GM19351 (cell line): Measurements from ENCODE around the gene CUBN.

ENCODE experiments used
- ATAC-seq: cut with Tn5 transposase; IDR thresholded peaks from one replicate; pipeline ENCODE4 v1.9.1; 2021; ENCODE audit warnings: mild to moderate bottlenecking, moderate library complexity; ENCODE audit not compliant: unreplicated experiment

The CUBN gene

DNA sequence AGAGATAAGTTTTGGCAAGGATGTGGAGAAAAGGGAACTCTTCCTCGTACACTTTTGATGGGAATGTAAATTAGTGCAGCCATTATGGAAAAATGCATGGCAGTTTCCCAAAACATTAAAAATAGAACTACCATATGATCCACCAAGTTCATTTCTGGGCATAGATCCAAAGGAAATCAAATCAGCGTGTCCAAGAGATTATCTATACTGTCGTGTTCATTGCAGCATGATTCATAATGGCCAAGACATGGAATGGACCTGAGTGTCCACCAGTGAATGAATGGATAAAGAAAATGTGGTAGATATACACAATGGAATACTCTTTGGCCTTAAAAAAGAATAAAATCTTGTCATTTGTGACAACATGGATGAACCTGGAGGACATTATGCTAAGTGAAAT is 242.0 kb downstream of the CUBN start:
- no peak for ATAC-seq

DNA sequence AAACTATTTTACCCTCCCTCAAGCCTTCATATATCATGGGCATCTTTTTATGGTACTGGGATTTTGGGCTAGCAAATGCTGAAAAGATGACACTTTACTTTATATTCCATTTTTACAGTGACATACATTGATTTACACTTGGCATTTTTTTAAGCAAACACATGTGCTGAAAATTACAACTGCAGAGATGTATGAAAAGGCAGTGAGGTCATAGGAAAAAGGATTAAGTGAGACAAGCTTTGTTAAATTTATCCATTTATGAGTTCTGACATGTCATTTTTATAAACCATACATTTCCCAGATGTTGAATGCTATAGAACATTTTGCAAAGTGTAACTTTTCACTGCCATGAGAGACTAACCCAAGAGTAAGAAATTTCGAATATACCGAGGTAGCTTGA is 243.6 kb downstream of the CUBN start:
- ATAC-seq, result no peak

DNA sequence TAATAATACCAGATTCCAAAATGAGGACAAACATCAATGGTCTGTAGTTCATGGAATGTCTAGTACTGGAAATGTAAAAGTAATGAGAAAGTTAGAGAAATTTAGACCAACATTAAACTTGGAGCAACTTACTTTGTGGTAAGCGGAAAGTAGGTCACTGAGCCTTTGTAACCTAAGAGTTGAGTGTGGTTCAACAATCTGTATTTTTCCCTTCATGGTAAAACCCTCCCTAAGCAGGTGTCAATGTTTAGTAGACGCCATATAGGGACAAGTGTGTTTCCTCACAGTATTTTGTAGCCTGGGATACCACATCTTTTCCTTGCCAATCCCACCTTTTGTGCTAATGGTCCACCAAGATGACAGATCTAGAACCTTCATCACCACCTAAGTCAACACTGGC is 245.1 kb downstream of the CUBN start:
- ATAC-seq, result no peak

DNA sequence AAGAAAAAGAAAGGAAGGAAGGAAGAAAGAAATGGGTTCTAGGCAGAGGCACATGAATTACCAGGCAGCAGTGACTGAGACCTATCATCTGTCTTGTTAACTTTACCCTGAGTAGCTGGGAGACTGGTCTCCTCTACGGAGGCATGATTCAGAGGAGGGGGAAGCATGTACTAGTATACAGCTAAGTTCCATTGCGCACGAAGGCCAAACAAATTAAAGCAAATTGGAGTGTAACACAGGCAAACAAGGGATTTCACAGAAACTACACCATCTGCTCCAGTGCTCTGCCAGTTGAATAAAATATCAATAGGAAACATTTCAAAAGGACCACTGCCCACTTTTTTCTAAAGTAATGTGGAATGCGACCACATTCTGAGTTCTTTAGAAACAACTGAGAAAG is 246.5 kb downstream of the CUBN start:
- no peak for ATAC-seq

DNA sequence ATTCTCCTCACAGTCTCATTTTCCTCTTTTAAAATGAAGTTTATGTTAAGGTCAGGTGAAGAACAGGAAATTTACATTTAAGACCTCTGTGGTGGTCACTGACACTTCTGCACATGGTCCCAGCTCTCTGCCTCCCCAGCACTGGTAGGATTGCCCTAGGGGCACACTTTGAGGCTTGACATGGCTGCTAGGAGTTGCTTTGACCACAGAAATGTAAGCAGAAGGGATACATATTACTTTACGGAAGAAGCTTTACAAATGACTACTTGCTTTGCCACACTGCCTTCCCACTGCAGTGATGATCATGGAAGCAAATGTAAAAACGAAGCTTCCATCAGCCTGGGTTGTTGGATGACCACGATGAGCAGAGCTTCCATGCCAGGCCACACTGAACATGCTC is 259.3 kb downstream of the CUBN start:
- no peak for ATAC-seq

DNA sequence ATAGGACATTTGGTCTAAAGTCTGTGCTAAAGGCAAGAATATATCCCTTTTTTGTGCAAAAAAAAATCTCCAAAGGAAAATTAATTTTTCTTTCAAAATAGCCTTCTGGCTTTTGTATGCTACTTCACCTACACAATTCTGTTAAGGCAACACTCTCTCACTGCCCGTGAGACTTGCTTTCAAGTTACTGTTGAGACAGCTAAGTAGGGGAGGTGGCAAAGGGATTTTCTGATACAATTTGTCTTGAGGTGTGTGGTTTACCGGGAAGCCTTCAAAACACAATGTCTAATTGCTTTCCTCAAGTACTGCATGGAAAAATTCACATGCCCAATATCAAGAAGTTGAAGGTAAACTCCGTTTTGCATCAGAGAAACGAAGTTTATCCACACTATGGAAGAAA is 261.6 kb downstream of the CUBN start:
- no peak for ATAC-seq

DNA sequence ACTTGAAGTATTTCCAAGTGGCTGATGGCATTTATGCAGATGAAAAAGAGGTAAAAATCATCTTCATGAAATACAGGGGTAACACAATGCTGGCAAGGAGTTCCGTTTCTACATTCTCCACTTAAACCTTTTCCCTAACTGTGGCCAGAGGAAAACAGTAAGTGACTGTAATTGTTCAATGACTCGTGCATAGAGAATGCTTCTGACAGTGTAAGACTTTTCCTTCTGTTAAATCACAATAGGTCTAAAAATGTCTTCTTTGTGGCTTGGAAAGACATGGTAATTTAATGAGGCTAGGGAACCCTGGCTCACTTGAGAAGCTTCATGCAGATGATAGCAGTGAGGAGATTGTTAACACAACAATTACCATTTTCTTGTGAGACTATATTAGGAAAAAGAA is 262.1 kb downstream of the CUBN start:
- ATAC-seq, result no peak

DNA sequence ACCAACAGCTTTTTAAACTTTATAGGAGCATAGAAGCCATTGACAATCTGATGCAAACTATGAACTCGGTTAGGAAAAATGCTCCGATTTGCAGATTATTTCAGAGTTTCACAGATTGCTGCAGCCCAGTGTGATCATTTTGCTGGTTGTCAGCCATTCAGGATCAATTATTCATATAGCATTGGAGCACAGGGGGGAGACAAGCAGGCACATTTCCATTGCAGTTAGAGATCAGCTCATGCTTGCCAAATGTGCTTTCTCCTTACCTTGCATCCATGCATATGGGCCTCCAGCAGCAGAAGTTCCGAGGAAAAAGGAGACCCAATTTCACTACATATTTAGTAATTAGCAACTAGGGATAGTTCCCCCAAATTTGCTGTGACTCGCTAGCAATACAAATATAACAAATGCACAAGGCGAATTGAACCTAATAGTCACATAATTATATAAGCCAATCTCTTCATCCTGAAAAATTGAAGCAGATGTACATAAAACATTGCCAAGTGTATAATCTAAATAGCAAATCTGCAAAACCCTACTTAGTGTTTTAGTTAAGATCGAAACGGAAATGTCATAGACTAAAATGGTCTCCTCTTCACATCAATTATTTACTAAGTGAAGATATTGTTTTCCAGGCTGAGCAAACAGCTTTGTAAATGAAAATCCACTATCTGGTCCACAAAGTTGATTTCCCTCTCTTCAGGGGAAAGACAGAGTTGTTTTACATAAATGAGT is 262.9 kb downstream of the CUBN start:
- ATAC-seq, result no peak

DNA sequence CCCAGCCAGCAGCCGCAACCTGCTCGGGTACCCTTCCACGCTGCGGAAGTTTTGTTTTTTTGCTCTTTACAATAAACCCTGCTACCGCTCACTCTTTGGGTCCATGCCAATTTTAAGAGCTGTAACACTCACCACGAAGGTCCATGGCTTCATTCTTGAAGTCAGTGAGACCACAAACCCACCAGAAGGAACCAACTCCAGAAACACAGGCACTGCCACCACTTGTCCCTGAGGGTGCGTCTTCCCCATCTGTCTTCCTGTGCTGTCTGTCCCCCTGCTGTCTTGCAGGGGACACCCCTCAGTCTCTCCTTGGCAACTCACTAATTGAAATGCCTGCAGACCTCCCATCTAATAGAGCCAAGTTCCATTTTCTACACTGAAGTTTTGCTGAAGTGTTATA is 263.8 kb downstream of the CUBN start:
- no peak for ATAC-seq

DNA sequence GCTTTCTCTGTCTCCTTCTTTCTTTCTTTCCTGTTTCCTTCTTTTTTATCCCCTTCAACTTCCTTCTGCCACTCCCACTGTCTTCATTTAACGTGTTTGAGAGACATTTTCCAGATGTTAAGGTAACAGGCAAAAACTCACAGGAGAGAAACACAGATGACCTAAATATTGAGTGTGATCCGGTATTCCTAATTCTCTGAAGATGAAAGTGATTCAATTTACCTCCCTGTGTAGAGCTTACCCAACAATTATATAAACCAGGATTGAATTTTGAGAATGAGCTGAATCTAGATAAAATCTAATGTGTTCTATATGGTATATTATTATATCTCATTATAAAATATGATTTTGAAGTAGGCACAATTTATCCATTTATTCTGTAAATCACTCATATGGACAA is 265.8 kb downstream of the CUBN start:
- ATAC-seq, result no peak

DNA sequence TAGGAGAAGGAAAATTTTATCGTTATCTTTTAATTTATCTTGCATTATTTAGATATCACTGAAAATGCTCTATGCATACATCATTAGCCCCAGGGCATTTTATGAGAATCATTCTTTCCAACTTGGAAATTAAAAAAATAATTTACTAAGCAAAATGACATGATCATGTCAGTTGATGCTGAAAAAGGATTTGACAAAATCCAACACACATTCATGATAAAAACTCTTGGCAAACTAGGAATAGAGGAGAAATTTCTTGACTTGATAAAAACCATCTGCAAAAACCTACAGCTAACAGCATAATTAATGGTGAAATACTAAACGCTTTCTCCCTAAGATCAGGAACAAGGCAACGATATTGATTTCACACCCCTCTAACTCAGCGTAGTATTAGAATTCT is 272.2 kb downstream of the CUBN start:
- no peak for ATAC-seq

DNA sequence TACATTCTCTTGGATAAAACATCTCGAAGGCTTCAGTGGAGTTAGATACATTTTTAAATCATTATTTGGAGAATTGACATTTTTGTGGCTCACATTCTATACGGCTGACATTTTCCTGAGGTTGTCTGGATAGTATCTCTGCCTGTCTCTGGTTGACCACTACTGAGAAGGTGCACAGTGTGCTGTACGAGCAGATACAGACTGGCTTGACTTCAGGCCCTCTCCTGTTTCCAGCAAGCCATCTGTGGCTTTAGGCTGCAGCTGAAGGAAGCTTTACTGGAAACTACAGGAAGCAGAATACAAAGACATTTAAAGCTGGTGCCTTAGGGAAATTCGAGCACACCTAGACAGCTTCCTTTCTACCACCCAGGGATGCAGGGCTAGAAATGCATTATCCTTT is 273.0 kb downstream of the CUBN start:
- no peak for ATAC-seq

DNA sequence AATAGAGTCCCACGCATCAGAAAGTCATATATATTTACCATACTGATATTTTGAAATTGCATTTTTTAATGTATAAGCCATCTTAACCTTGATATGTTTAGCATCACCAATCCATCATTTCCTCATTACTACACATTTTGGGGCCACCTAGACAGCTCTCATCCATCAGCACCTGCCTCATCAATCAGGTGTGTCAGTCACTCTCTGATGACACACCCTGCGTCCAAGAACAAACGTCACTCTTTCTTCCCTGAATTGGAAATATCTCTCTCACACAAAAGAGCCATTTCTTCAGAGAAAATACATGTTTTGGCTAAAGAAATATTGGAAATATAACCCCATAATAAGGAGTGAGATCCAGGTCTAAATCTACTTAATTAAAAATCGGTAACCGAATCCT is 273.5 kb downstream of the CUBN start:
- ATAC-seq, result no peak

DNA sequence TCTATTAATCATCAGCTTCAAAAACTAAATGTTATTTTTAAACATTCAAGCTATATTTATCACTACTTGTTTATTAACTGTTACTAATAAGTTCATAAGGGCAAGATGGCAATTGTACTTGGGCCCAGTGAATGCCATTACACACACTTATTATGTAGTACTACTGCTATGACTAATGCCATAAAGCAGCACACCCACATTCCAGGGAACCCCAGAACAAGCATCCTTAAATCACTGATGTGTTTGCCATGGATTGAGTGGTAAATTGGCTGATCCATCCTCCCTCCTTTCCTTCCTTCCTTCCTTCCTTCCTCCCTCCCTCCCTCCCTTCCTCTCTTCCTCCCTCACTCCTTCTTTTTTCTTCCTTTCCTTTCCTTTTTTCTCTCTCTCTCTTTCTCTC is 275.0 kb downstream of the CUBN start:
- ATAC-seq, result no peak

DNA sequence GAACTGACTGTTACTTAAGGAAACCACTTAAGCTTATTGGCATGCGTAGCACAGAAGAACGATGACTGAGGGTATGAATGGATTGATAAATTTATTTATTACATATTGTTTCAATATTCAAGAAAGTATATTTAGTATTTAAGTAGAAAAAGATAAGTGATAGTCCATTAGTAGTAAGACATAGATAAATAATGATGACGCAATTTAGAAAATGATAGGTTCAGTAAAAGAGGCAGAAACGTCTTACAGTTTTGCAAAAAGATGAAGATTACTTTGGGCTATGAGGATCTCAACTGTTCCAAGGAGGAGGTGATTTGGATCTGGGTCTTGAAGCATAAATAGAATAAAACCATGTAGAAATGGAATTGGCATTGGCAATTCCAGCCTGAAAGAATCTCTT is 275.8 kb downstream of the CUBN start:
- ATAC-seq, result no peak

DNA sequence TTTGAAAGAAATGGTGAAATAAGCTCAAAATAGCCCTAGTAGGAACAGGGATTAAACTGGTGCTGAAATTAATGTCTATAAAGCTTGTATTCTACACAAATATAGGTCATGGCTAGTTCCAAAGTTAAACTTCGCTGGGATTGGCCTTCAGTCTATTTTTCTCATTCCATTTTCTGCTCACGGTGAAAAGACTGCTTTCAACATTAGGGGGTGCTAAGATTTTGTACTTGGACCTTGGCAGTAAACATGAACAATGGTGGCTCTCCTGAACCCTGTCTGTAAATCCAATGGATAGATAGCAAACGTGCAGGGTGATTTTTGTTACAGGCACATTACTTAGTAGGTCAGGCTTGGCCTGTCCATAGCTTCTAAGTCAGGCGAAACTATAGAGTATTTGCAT is 276.4 kb downstream of the CUBN start:
- ATAC-seq, result no peak

DNA sequence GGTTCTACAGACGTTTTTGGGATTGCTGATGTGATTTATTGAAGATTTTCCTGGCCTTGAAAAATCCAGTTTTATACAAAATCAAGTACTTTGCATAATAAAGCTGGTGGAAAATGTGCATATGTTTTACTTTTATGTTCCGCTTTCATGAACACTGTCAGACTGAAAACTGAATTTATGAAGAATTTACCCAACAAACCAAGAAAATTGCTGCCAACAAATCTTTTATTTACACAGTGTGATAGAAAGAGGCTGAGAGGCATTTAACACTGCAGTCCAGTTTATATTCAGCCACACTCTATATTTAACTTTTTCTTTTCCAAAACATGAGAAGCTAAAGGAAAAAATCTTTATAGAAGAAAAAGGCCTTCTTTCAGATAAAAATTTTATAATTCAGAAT is 277.0 kb downstream of the CUBN start:
- no peak for ATAC-seq

DNA sequence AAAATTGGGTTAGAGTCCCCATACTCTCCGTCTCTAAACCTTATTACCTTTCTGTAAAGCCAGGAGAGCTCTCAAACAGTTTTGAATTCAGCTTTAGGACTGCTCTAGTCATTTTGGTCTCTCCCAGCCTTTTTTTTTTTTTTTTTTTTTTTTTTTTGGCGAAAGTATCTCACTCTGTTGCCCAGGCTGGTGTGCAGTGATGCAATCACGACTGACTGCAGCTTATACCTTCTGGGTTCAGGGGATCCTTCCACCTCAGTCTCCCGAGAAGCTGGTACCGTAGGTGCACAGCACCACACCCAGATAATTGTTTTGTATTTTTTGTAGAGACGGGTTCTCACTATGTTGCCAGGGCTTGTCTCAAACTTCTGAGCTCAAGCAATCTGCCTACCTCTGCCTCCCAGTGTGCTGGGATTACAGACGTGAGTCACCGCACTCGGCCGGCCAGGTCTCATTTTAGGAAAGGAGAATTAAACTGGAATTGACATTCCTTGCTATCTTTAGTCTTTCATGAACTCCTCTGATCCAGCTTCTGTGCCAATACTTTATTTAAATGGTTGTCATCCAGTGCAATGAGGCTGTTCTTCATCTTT is 281.0 kb downstream of the CUBN start:
- no peak for ATAC-seq

DNA sequence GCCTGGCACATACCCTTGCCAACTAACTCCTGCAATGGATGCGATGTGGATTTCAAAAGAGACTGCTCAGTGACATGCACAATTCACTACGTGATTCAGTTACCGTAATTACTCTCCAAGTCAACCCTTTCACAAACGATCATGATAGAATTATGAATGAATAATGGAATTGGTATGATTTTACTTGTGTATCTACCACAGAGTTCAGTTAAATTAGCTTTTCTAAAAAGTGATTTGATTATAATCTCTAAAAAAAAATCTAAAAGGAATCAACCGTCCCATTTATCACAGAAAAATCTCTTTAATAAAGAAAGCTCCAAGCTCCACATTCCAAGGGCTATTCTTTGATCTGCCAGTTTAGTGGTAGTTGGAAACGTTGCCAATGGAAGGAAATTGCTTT is 282.0 kb downstream of the CUBN start:
- no peak for ATAC-seq

DNA sequence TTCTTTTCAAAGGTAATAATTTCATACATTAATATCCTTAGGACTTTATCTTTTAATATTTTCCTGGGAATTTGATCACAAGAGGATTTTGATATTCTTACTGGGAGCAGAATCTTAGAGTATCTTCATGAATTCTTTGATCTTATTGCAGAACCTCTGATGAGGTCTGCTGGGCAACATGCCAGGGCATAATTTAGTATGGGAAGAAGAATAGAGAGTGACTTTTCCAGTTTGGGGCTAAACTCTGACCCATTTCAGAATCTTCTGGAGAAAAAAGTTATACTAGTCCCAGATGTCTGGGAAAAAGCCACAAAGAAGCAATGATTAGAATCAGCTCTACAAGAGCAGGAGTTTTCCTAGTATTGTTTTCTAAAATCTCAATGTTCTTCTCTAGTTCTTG is 284.4 kb downstream of the CUBN start:
- no peak for ATAC-seq

DNA sequence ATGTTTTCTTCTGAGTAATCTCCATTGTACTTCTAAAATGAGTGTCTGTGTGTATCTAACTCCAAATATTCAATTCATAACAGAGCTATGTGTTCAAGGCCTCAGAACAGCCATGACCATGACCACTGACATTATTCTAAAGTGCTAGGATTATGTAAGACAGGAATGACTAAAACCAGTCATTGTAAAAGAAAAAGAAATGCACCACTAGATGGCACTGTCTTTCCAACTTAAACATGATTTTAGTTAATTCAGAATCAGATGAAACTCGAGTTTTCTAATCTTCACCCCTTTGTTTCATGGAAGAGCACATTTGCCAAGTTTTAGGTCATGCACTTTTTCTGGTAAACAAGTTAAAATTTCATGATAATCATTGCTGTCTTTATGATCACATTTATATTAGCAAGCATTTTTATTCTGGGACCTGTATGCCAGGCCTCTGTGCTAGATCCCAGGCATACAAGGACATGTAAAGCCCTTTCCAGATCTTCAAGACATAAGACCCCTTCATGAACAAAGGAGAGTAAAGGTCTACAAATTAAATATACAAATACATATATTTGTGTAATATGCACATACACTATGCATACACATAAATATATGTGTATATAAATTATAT is 286.2 kb downstream of the CUBN start:
- ATAC-seq, result peak; percentile 65

DNA sequence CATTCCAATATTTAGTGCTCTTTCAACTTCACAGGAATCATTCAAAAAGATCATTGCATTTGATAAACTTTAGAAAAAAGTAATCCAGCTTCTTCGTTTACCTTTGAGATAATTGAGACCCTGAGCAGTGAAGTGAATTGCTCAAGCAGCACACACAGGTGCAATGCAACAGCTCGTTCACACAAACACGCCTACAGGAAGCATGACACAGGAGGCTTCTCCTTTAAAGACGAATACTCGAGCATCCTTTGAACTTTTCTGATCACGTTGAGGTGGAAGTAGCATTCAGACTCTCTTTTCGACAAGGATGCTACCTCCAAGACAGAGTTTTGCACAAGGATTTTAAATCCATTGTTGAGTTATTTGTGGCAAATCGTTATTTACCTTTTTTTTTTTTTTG is 294.4 kb downstream of the CUBN start:
- no peak for ATAC-seq
